Adrenal gland (tissue), 12 donors: ENCODE measurements around the gene TMEM38A. TPM values are rescaled to one million over a fixed set of nuclear protein-coding genes. Genes with fewer than 3 reads are reported as not detected.
"Not testable (repeated sequence)": the region's sequence is repeated elsewhere in the genome, so short reads cannot be mapped to it uniquely, and the experiment has no call there.

Experiments used
- DNase-seq, 7 donors: peaks; one replicate each; pipeline ENCODE4 v3.0.0-alpha.2; 2019 to 2020
- H3K27ac ChIP-seq, 5 donors: fragments of 200-600 bp; sonication (generic) in 4 of 5; 1 replicate in 3 of 5; 2 replicates in 2 of 5; pipeline versions ENCODE4 v1.5.1 to v1.8.0; 2016 to 2020; ENCODE audit warnings: mild to moderate bottlenecking in 1 of 5
- H3K27me3 ChIP-seq: fragments of 200-600 bp; 2 replicates; pipeline ENCODE4 v1.8.0; 2021
- H3K36me3 ChIP-seq, 2 donors: fragments of 200-600 bp; replicated peaks in 1 of 2; 1 replicate in 1 of 2; 2 replicates in 1 of 2; pipeline versions ENCODE4 v1.5.1 to v1.8.0; 2018 to 2022
- H3K4me1 ChIP-seq, 2 donors: fragments of 200-600 bp; replicated peaks in 1 of 2; 1 replicate in 1 of 2; 2 replicates in 1 of 2; pipeline versions ENCODE4 v1.5.1 to v1.8.0; 2018 to 2021
- H3K4me3 ChIP-seq, 4 donors: fragments of 200-600 bp; sonication (generic) in 3 of 4; one replicate each; pipeline ENCODE4 v1.5.1; 2016 to 2018
- H3K9me3 ChIP-seq, 3 donors: fragments of 200-600 bp; sonication (generic) in 1 of 3; replicated peaks in 1 of 3; 1 replicate in 2 of 3; 2 replicates in 1 of 3; pipeline versions ENCODE4 v1.5.1 to v1.8.0; 2016 to 2021
- POLR2A ChIP-seq, 2 donors: fragments of 450-650 bp; IDR thresholded peaks; one replicate each; pipeline ENCODE4 v1.6.1; 2017; ENCODE audit warnings: antibody characterized with exemption in 2 of 2, mild to moderate bottlenecking in 2 of 2, moderate library complexity in 1 of 2
- WGBS, 4 donors: extraction: QIAGEN DNeasy Blood & Tissue Kit in 2 of 4; methylation state at CpG; one replicate each; pipeline versions ENCODE4 v1.1.5 to v1.1.7; 2013 to 2017; 5-methylcytosine and 5-hydroxymethylcytosine counted together
- intact Hi-C, 2 donors: fragments of 100-400 bp; cut with DNase I; formaldehyde crosslinking; loops; one replicate each; pipeline versions ENCODE4 v1.14.1 to v1.15.0; 2022 to 2023
- polyA plus RNA-seq, 3 donors: library from polyadenylated mRNA; stranded (reverse); fragments of 200-250 nt in 2 of 3; fragments of 350-450 nt in 1 of 3; fragmentation: Illumina TruSeq in 1 of 3; extraction: RNeasy Lipid Tissue Mini Kit (QIAGEN cat#74804) in 1 of 3; gene quantifications; one replicate each; pipeline ENCODE4 v1.2.3, GENCODE V29; 2013 to 2014
- total RNA-seq, 9 donors: library from RNA; depleted of rRNA in 4 of 9; stranded (reverse); fragments of >200 nt in 4 of 9; fragments of 120-200 nt in 1 of 9; fragmentation: NEBNext Ultra II Directional in 1 of 9; extraction: Animal tissue kit (Norgen Biotek cat#: 25700) in 1 of 9; gene quantifications; one replicate each; pipeline versions ENCODE4 v1.1.0 to v1.2.4, GENCODE V29; 2013 to 2023
- TF ChIP-seq, protein P1 (sequence below), 6 experiments: fragments of 450-650 bp in 4 of 6; fragments of 200-600 bp in 2 of 6; sonication (generic) in 1 of 6; IDR thresholded peaks; 1 replicate in 5 of 6; 2 replicates in 1 of 6; pipeline versions ENCODE4 v1.5.1 to v1.8.0; 2016 to 2021; ENCODE audit warnings: antibody characterized with exemption in 6 of 6, mild to moderate bottlenecking in 2 of 6, moderate library complexity in 1 of 6
- donor health status: healthy with polysubstance abuse.
- donor health status: Bipolar disorder and iron deficiency.
- donor health status: DM: yes; HTN: yes; CAD: no.
- donor health status: DM: no; HTN: no; CAD: no.
- donor health status: DM: no; HTN: no; CAD: no.
- donor health status: DM: yes; HTN: yes; CAD: no.

TMEM38A gene
- total and polyA plus RNA-seq, 12 donors: 2.2 to 10.4 (median 5.9) TPM

DNA sequence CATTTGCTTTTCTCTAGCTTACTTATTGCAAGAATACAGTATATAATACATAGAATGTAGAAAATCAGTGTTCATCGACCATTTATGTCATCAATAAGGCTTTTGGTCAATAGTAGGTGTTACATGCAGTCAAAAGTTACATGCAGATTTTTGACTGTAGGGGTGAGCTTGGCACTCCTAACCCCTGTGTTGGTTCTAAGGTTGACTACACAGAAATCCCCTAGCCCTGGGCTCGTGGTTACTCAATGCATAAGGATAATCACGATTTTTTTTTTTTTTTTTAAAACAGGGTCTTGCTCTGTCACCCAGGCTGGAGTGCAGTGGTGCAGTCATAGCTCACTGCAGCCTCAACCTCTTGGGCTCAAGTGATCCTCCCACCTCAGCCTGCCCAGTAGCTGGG, 54.7 kb downstream of the TMEM38A start:
- Histone ChIP-seq H3K9me3 (no peaks in the 10 kb centered on the region), H3K27ac (no peak overlapping the region), H3K27me3 (no peaks in the 10 kb centered on the region), H3K36me3 (no peaks in the 10 kb centered on the region), H3K4me1 (no peaks in the 10 kb centered on the region), H3K4me3 (no peak overlapping the region)
- intact Hi-C loops: no loop called here
- no peak for DNase-seq
- TF ChIP-seq, protein P1, sequence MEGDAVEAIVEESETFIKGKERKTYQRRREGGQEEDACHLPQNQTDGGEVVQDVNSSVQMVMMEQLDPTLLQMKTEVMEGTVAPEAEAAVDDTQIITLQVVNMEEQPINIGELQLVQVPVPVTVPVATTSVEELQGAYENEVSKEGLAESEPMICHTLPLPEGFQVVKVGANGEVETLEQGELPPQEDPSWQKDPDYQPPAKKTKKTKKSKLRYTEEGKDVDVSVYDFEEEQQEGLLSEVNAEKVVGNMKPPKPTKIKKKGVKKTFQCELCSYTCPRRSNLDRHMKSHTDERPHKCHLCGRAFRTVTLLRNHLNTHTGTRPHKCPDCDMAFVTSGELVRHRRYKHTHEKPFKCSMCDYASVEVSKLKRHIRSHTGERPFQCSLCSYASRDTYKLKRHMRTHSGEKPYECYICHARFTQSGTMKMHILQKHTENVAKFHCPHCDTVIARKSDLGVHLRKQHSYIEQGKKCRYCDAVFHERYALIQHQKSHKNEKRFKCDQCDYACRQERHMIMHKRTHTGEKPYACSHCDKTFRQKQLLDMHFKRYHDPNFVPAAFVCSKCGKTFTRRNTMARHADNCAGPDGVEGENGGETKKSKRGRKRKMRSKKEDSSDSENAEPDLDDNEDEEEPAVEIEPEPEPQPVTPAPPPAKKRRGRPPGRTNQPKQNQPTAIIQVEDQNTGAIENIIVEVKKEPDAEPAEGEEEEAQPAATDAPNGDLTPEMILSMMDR (IDR thresholded peaks at IDR 0.05): no peak
- TF ChIP-seq POLR2A (IDR thresholded peaks at IDR 0.05): no peak
- WGBS, 4 donors: 62 to 80% (median 74%) methylated on average over 3 of the region's 3 CpGs

DNA sequence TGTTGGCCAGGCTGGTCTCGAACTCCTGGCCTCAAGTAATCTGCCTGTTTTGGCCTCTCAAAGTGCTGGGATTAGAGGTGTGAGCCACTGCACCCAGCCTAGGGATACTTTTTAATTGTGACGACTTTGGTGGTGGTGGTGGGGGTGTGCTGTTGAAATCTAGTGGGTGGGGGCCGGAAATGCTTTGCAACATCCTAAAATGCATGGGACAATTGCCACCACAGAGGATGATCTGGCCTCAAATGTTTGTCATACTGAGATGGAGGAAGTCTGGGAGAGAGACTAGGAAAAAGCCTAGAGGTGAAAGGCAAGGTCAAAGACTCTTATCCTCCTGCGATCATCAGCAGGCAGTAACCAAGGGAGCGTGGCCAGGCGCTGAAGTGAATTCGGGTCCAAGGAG, 60.1 kb downstream of the TMEM38A start:
- Histone ChIP-seq H3K9me3 (no peaks in the 10 kb centered on the region), H3K4me1 (no peaks in the 10 kb centered on the region), H3K36me3 (no peaks in the 10 kb centered on the region), H3K4me3 (no peak overlapping the region), H3K27me3 (no peaks in the 10 kb centered on the region), H3K27ac (no peak overlapping the region)
- 60 to 70% (median 65%) methylated on average over 7 of the region's 7 CpGs for WGBS, 4 donors
- intact Hi-C loops: no loop called here
- DNase-seq: no peak
- TF ChIP-seq POLR2A (IDR thresholded peaks at IDR 0.05): no peak
- TF ChIP-seq, protein P1 (IDR thresholded peaks at IDR 0.05): no peak

DNA sequence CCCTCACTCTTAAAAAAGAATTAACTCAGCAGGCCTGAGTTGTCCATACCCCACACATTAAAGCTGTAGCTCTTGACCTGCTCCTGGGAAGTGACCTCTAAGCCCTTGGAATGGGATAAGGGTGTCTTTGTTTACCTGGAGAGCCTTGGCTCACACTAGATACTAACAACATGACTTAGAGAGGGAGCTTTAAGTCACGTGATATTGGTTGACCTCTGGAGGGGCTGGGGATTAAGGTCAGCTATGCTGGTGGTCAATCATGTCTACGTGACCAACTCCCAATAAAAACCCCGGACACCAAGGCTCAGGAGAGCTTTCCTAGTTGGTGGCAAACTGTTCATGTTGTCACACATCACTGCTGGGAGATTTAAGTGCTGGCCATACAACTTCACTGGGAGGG, 61.7 kb downstream of the TMEM38A start:
- TF ChIP-seq, protein P1 (IDR thresholded peaks at IDR 0.05): no peak
- no peak for TF ChIP-seq POLR2A (IDR thresholded peaks at IDR 0.05)
- intact Hi-C loops: no loop called here
- no peak overlapping the region for H3K4me3 ChIP-seq
- no peaks in the 10 kb centered on the region for H3K4me1 ChIP-seq
- H3K36me3 ChIP-seq: no peaks in the 10 kb centered on the region
- 65 to 67% (median 66%) methylated on average over 1 to 3 of the region's 3 CpGs; no CpG with 5 or more reads in 1 of the 4 donors for WGBS, 4 donors
- H3K9me3 ChIP-seq: no peaks in the 10 kb centered on the region
- DNase-seq: no peak
- H3K27me3 ChIP-seq: no peaks in the 10 kb centered on the region
- H3K27ac ChIP-seq: no peak overlapping the region

DNA sequence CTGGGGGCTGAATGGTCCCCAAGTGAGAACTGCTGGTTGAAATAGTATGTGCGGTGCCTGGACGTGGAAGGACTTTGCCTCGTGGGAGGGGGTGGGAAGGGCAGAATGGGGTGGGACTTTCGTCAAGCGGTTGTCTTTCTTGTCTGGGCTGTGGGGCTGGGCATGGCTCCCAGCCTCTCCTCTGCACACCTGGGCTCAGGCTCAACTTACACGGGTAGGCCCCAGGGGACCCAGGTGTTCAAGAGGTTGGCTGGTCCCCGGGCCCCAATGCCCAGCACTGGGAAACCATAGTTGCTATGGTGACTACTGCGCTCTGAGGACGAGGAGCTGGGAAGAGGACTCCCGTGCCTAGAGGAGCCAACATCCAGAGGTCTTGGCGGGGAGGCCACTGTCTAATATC, 66.0 kb downstream of the TMEM38A start:
- TF ChIP-seq POLR2A (IDR thresholded peaks at IDR 0.05): no peak
- TF ChIP-seq, protein P1 (IDR thresholded peaks at IDR 0.05): no peak
- Histone ChIP-seq H3K36me3 (no peaks in the 10 kb centered on the region), H3K27ac (no peak overlapping the region), H3K4me1 (no peaks in the 10 kb centered on the region), H3K4me3 (no peak overlapping the region), H3K27me3 (no peaks in the 10 kb centered on the region), H3K9me3 (no peaks in the 10 kb centered on the region)
- no peak for DNase-seq
- 66 to 86% (median 85%) methylated on average over 4 to 11 of the region's 11 CpGs for WGBS, 4 donors
- intact Hi-C loops: no loop called here

DNA sequence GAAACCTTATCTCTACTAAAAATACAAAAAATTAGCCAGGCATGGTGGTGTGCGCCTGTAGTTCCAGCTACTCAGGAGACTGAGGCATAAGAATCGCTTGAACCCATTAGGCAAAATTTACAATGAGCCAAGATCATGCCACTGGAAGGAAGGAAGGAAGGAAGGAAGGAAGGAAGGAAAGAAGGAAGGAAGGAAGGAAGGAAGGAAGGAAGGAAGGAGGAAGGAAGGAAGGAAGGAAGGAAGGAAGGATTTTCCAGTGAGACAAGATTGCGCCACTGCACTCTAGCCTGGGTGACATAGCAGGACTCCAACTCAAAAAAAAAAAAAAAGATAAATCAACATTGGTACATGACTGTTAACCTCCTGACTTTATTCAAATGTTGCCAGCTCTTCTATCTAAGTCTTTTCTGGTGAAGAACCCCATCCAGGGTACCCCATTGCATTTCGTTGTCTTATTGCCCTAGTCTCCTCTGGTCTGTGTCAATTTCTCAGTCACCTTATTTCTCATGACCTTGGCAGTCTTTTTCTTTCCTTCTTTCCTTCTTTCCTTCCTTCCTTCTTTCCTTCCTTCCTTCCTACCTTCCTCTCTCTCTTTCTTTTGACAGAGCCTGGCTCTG, 74.8 kb downstream of the TMEM38A start:
- H3K27ac ChIP-seq, H3K9me3 ChIP-seq, H3K4me1 ChIP-seq, DNase-seq, H3K27me3 ChIP-seq, H3K36me3 ChIP-seq, H3K4me3 ChIP-seq, intact Hi-C loops: not testable (repeated sequence)
- 83 to 89% (median 86%) methylated on average over 4 of the region's 4 CpGs for WGBS, 4 donors
